Right cardiac atrium (tissue), 5 donors: Measurements from ENCODE around the gene OR5AC2. TPM values are rescaled to one million over a fixed set of nuclear protein-coding genes. Genes with fewer than 3 reads are reported as not detected.

Experiments
- polyA plus RNA-seq: library from polyadenylated mRNA; stranded (reverse); fragments of 200-250 nt; gene quantifications from one replicate; pipeline ENCODE4 v1.2.3, GENCODE V29; 2013
- total RNA-seq, 4 donors: library from RNA; stranded (reverse); fragmentation: NEBNext Ultra II Directional; extraction: Animal tissue kit (Norgen Biotek cat#: 25700); gene quantifications; one replicate each; pipeline ENCODE4 v1.2.1, GENCODE V29; 2021
- donor health status: healthy with polysubstance abuse.
- donor health status: DM: no; HTN: yes; CAD: no.
- donor health status: DM: no; HTN: no; CAD: no.
- donor health status: DM: no; HTN: yes; CAD: no; lungs with severe emphysema.
- donor health status: DM: yes; HTN: yes; CAD: no.

The OR5AC2 gene
- total and polyA plus RNA-seq, 5 donors: not detected

Other genes with a start within 250 kb of the OR5AC2 start
- 10 to 100 TPM; 10.3 to 15.3 (median 13.0) TPM for gene RIOX2, start 114.7 kb upstream of the OR5AC2 start, total RNA-seq
- 9.3 TPM for gene RIOX2, start 114.7 kb upstream of the OR5AC2 start, polyA plus RNA-seq
- not detected for gene GABRR3, start 51.9 kb upstream of the OR5AC2 start, total RNA-seq
- not detected for gene GABRR3, start 51.9 kb upstream of the OR5AC2 start, polyA plus RNA-seq
- gene OR5H1, start 43.5 kb downstream of the OR5AC2 start, total RNA-seq: not detected
- not detected for gene OR5H1, start 43.5 kb downstream of the OR5AC2 start, polyA plus RNA-seq
- gene OR5H14, start 60.3 kb downstream of the OR5AC2 start, total RNA-seq: not detected
- gene OR5H14, start 60.3 kb downstream of the OR5AC2 start, polyA plus RNA-seq: not detected
- gene OR5H15, start 79.5 kb downstream of the OR5AC2 start, total RNA-seq: not detected
- gene OR5H15, start 79.5 kb downstream of the OR5AC2 start, polyA plus RNA-seq: not detected
- gene OR5H6, start 177.1 kb downstream of the OR5AC2 start, total RNA-seq: not detected
- not detected for gene OR5H6, start 177.1 kb downstream of the OR5AC2 start, polyA plus RNA-seq
- gene OR5H2, start 195.3 kb downstream of the OR5AC2 start, total RNA-seq: not detected
- not detected for gene OR5H2, start 195.3 kb downstream of the OR5AC2 start, polyA plus RNA-seq